HepG2 (cell line): ENCODE results near the gene MRPL51. TPM values are rescaled to one million over a fixed set of nuclear protein-coding genes. Genes with fewer than 3 reads are reported as not detected.
A peak's percentile ranks its signal among the peaks of the same experiment; 100 is the strongest.

Source experiments
- AKAP8 ChIP-seq: sonication (generic); formaldehyde crosslinking; IDR thresholded peaks from 2 replicates; pipeline ENCODE4 v1.5.1; 2020; ENCODE audit warnings: mild to moderate bottlenecking, missing genetic modification reagents
- BRD4 ChIP-seq: sonication (generic); formaldehyde crosslinking; IDR thresholded peaks from 2 replicates; pipeline ENCODE4 v1.4.0; 2020; ENCODE audit warnings: missing genetic modification reagents
- ETS1 ChIP-seq: sonication (generic); formaldehyde crosslinking; IDR thresholded peaks from 2 replicates; pipeline ENCODE4 v1.4.0; 2020; ENCODE audit warnings: missing genetic modification reagents
- KMT2B ChIP-seq: IDR thresholded peaks from 2 replicates; pipeline ENCODE4 v1.6.1; 2016; ENCODE audit warnings: missing genetic modification reagents, missing compliant biosample characterization
- LCORL ChIP-seq, 2 experiments: fragments of 450-650 bp in 1 of 2; sonication (generic) in 1 of 2; formaldehyde crosslinking in 1 of 2; IDR thresholded peaks; 2 replicates each; pipeline versions ENCODE4 v1.5.0 to v1.6.1; 2017 to 2020; ENCODE audit warnings: antibody characterized with exemption in 1 of 2, missing genetic modification reagents in 1 of 2
- NR1H2 ChIP-seq: sonication (generic); formaldehyde crosslinking; IDR thresholded peaks from 2 replicates; pipeline ENCODE4 v1.8.1; 2022; ENCODE audit warnings: low read depth, missing genetic modification reagents, borderline replicate concordance
- SIX1 ChIP-seq: sonication (generic); formaldehyde crosslinking; IDR thresholded peaks from 2 replicates; pipeline ENCODE4 v1.4.0; 2020; ENCODE audit warnings: missing genetic modification reagents, borderline replicate concordance
- SMAD1 ChIP-seq: sonication (generic); formaldehyde crosslinking; IDR thresholded peaks from 2 replicates; pipeline ENCODE4 v1.4.0; 2020; ENCODE audit warnings: missing genetic modification reagents, low read depth, mild to moderate bottlenecking, borderline replicate concordance
- SOX5 ChIP-seq: IDR thresholded peaks from 2 replicates; pipeline ENCODE4 v1.6.1; 2016; ENCODE audit warnings: borderline replicate concordance
- ZMYM3 ChIP-seq: sonication (generic); formaldehyde crosslinking; IDR thresholded peaks from 2 replicates; pipeline ENCODE4 v1.5.1; 2020; ENCODE audit warnings: mild to moderate bottlenecking, missing genetic modification reagents
- ZNF10 ChIP-seq: sonication (generic); formaldehyde crosslinking; IDR thresholded peaks from 2 replicates; pipeline ENCODE4 v1.4.0; 2020; ENCODE audit warnings: mild to moderate bottlenecking, low read depth, missing genetic modification reagents, borderline replicate concordance
- ZNF136 ChIP-seq: sonication (generic); formaldehyde crosslinking; IDR thresholded peaks from 2 replicates; pipeline ENCODE4 v1.8.1; 2022; ENCODE audit warnings: low read depth, mild to moderate bottlenecking, moderate library complexity, missing genetic modification reagents
- ZNF451 ChIP-seq: sonication (generic); formaldehyde crosslinking; IDR thresholded peaks from 2 replicates; pipeline ENCODE4 v1.5.0; 2020; ENCODE audit warnings: mild to moderate bottlenecking, missing genetic modification reagents
- ZNF503 ChIP-seq: sonication (generic); formaldehyde crosslinking; IDR thresholded peaks from 2 replicates; pipeline ENCODE4 v1.4.0; 2020; ENCODE audit warnings: missing genetic modification reagents
- ZNF557 ChIP-seq: sonication (generic); formaldehyde crosslinking; IDR thresholded peaks from 2 replicates; pipeline ENCODE4 v1.4.0; 2020; ENCODE audit warnings: missing genetic modification reagents
- ZNF773 ChIP-seq: sonication (generic); formaldehyde crosslinking; IDR thresholded peaks from 2 replicates; pipeline ENCODE4 v1.4.0; 2020; ENCODE audit warnings: missing genetic modification reagents, borderline replicate concordance
- ZNF780A ChIP-seq: sonication (generic); formaldehyde crosslinking; IDR thresholded peaks from 2 replicates; pipeline ENCODE4 v1.8.0; 2022; ENCODE audit warnings: mild to moderate bottlenecking, missing genetic modification reagents, moderate library complexity
- ZSCAN25 ChIP-seq: sonication (generic); formaldehyde crosslinking; IDR thresholded peaks from 2 replicates; pipeline ENCODE4 v1.8.0; 2022; ENCODE audit warnings: mild to moderate bottlenecking, missing genetic modification reagents
- ZSCAN31 ChIP-seq: sonication (generic); formaldehyde crosslinking; IDR thresholded peaks from 2 replicates; pipeline ENCODE4 v1.5.0; 2020; ENCODE audit warnings: low read depth, mild to moderate bottlenecking, missing genetic modification reagents
- polyA plus RNA-seq, 8 experiments: library from polyadenylated mRNA; depleted of rRNA in 3 of 8; stranded (reverse) in 7 of 8; unstranded in 1 of 8; fragments of >200 nt; fragmentation: Illumina TruSeq in 4 of 8; extraction: Trizol in 4 of 8; gene quantifications; 2 replicates each; pipeline versions ENCODE4 v1.2.1 to v1.2.3, GENCODE V29; 2011 to 2016; ENCODE audit warnings: low read depth in 4 of 8, missing spikeins in 1 of 8, mixed read lengths in 1 of 8; ENCODE audit not compliant: insufficient read depth in 1 of 8
- total RNA-seq, 5 experiments: library from RNA; depleted of rRNA; stranded (reverse); fragments of >200 nt; fragmentation: Illumina TruSeq; extraction: Trizol; gene quantifications; 2 replicates each; pipeline ENCODE4 v1.2.3, GENCODE V29; 2016; ENCODE audit warnings: low read depth in 1 of 5
- TF ChIP-seq, protein P1 (sequence below): sonication (generic); formaldehyde crosslinking; IDR thresholded peaks from 2 replicates; pipeline ENCODE4 v1.5.0; 2020; ENCODE audit warnings: missing genetic modification reagents, mild to moderate bottlenecking, borderline replicate concordance
- TF ChIP-seq, protein P2 (sequence below): sonication (generic); formaldehyde crosslinking; IDR thresholded peaks from 2 replicates; pipeline ENCODE4 v1.9.0; 2022; ENCODE audit warnings: missing genetic modification reagents, mild to moderate bottlenecking, borderline replicate concordance

MRPL51 gene
- total and polyA plus RNA-seq, 2 of the 13 experiments (the other 11 are each of a cell fraction or from before 2014, with no cell fraction given), result 64.8 to 278 TPM

DNA sequence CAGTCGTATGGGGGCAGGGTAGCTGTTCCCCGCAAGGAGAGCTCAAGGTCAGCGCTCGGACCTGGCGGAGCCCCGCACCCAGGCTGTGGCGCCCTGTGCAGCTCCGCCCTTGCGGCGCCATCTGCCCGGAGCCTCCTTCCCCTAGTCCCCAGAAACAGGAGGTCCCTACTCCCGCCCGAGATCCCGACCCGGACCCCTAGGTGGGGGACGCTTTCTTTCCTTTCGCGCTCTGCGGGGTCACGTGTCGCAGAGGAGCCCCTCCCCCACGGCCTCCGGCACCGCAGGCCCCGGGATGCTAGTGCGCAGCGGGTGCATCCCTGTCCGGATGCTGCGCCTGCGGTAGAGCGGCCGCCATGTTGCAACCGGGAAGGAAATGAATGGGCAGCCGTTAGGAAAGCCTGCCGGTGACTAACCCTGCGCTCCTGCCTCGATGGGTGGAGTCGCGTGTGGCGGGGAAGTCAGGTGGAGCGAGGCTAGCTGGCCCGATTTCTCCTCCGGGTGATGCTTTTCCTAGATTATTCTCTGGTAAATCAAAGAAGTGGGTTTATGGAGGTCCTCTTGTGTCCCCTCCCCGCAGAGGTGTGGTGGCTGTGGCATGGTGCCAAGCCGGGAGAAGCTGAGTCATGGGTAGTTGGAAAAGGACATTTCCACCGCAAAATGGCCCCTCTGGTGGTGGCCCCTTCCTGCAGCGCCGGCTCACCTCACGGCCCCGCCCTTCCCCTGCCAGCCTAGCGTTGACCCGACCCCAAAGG lies 42.1 kb upstream of the MRPL51 start (continued):
- TF ChIP-seq ZMYM3 (no peak), AKAP8 (CRISPR knock-in tag) (peak; percentile 63), SIX1 (no peak), BRD4 (CRISPR knock-in tag) (0 out of 2 replicates have a peak, but pooled peaks have one; percentile 12), ZSCAN25 (CRISPR knock-in tag) (no peak; the same call in 1 of the 2 replicates), SMAD1 (CRISPR knock-in tag) (no peak), ZNF503 (no peak), ZNF10 (CRISPR knock-in tag) (no peak), LCORL (IDR thresholded peaks at IDR 0.05) (no peak), LCORL (CRISPR knock-in tag; IDR thresholded peaks at IDR 0.05) (no peak), ZSCAN31 (CRISPR knock-in tag) (no peak; the same call in 1 of the 2 replicates), ZNF773 (CRISPR knock-in tag) (no peak), ETS1 (CRISPR knock-in tag) (no peak), SOX5 (no peak), ZNF451 (no peak), KMT2B (CRISPR knock-in tag) (no peak), ZNF557 (CRISPR knock-in tag) (no peak), ZNF780A (CRISPR knock-in tag) (no peak), NR1H2 (CRISPR knock-in tag) (no peak), ZNF136 (no peak)
- TF ChIP-seq, protein P1, sequence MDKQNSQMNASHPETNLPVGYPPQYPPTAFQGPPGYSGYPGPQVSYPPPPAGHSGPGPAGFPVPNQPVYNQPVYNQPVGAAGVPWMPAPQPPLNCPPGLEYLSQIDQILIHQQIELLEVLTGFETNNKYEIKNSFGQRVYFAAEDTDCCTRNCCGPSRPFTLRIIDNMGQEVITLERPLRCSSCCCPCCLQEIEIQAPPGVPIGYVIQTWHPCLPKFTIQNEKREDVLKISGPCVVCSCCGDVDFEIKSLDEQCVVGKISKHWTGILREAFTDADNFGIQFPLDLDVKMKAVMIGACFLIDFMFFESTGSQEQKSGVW (CRISPR knock-in tag), result no peak
- TF ChIP-seq, protein P2, sequence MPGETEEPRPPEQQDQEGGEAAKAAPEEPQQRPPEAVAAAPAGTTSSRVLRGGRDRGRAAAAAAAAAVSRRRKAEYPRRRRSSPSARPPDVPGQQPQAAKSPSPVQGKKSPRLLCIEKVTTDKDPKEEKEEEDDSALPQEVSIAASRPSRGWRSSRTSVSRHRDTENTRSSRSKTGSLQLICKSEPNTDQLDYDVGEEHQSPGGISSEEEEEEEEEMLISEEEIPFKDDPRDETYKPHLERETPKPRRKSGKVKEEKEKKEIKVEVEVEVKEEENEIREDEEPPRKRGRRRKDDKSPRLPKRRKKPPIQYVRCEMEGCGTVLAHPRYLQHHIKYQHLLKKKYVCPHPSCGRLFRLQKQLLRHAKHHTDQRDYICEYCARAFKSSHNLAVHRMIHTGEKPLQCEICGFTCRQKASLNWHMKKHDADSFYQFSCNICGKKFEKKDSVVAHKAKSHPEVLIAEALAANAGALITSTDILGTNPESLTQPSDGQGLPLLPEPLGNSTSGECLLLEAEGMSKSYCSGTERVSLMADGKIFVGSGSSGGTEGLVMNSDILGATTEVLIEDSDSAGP (CRISPR knock-in tag), result peak; percentile 63
